NB4 (cell line): Measurements from ENCODE around the gene ZNF230.
A peak's percentile ranks its signal among the peaks of the same experiment; 100 is the strongest.

ENCODE experiments used
- DNase-seq: peaks from one replicate; pipeline ENCODE4 v3.0.0; 2010; ENCODE audit warnings: low read depth
- H3K4me3 ChIP-seq: one replicate; pipeline ENCODE4 v1.5.1; 2011; ENCODE audit warnings: mild to moderate bottlenecking, low read depth, low read length, moderate library complexity
- CTCF ChIP-seq: IDR thresholded peaks from one replicate; pipeline ENCODE4 v1.5.1; 2012; ENCODE audit warnings: low read depth, low read length
- MAX ChIP-seq: IDR thresholded peaks from 2 replicates; pipeline ENCODE4 v1.6.1; 2011; ENCODE audit warnings: low read depth, low read length
- MYC ChIP-seq: IDR thresholded peaks from 2 replicates; pipeline ENCODE4 v1.6.1; 2011; ENCODE audit warnings: low read depth, low read length
- POLR2A ChIP-seq: IDR thresholded peaks from 2 replicates; pipeline ENCODE4 v1.6.1; 2011; ENCODE audit warnings: mild to moderate bottlenecking; ENCODE audit not compliant: insufficient read length; ENCODE audit errors: extremely low read depth

ZNF230 gene

GRCh38 chr19:44050740-44051649 is 48.2 kb downstream of the ZNF230 start:
- H3K4me3 ChIP-seq = peak overlapping the region; percentile 82
- DNase-seq = no peak
- no peak for TF ChIP-seq POLR2A
- TF ChIP-seq CTCF = no peak
- no peak for TF ChIP-seq MAX
- TF ChIP-seq MYC = no peak

GRCh38 chr19:44051650-44052402 is 49.1 kb downstream of the ZNF230 start, which contains the start of gene ZNF223:
Gene ZNF223 (plus strand): TSS chr19:44052036. CDS start chr19:44055177, 3,141 bp downstream.
- no peak for TF ChIP-seq POLR2A
- TF ChIP-seq MYC = no peak
- no peak for TF ChIP-seq MAX
- TF ChIP-seq CTCF = no peak
- DNase-seq = peak; percentile 84
- peak within 1 kb of the TSS; percentile 82 for H3K4me3 ChIP-seq

GRCh38 chr19:44055870-44056269 is 53.1 kb downstream of the ZNF230 start:
- DNase-seq = no peak
- no peak for TF ChIP-seq MAX
- TF ChIP-seq POLR2A = no peak
- no peak for TF ChIP-seq CTCF
- no peak for TF ChIP-seq MYC
- no peak overlapping the region for H3K4me3 ChIP-seq

- DNase-seq = no peak
Measured at GRCh38 chr19:44059229-44059628, 56.5 kb downstream of the ZNF230 start.

More at GRCh38 chr19:44059229-44059628, 56.5 kb downstream of the ZNF230 start:
- no peak overlapping the region for H3K4me3 ChIP-seq
- TF ChIP-seq MYC (no peak), POLR2A (no peak), CTCF (no peak), MAX (no peak)
